ENCODE measurements around the gene NECTIN1. TPM values are rescaled to one million over a fixed set of nuclear protein-coding genes. Genes with fewer than 3 reads are reported as not detected.

Gene NECTIN1
- total and polyA plus RNA-seq, 2 experiments from 2014 or later, result 3.6 to 7.4 TPM

- Histone ChIP-seq H4K20me1 (ENCODE audit: insufficient read depth, poor library complexity, severe bottlenecking) (no peaks in the 10 kb centered on the region), H3K4me2 (no peak overlapping the region), H3K27ac (no peak overlapping the region), H3K4me1 (ENCODE audit: insufficient read depth) (no peaks in the 10 kb centered on the region), H3K9me2 (replicated peaks; ENCODE audit: insufficient read depth) (no peaks in the 10 kb centered on the region), H3K4me3 (no peak overlapping the region), H3K27me3 (peaks cover 9% of the 10 kb centered on the region), H3K9me3 (ENCODE audit: low read depth) (no peaks in the 10 kb centered on the region), H2AFZ (no peak overlapping the region), H3K79me2 (no peaks in the 10 kb centered on the region), H3K36me3 (replicated peaks; ENCODE audit: insufficient read depth, low read depth) (no peaks in the 10 kb centered on the region)
- 90% methylated on average over 6 of the region's 6 CpGs for WGBS (ENCODE audit: low lambda C conversion rate, missing lambda C conversion rate)
- DNase-seq (ENCODE audit: low spot score), result no peak
- TF ChIP-seq CTCF (IDR thresholded peaks at IDR 0.05; ENCODE audit: poor library complexity) (no peak), EZH2phosphoT487 (IDR thresholded peaks at IDR 0.05; ENCODE audit: low read depth, severe bottlenecking, unreplicated experiment) (no peak), EZH2 (IDR thresholded peaks at IDR 0.05; ENCODE audit: borderline replicate concordance) (no peak)
These were observed 114.6 kb downstream of the NECTIN1 start for GRCh38 chr11:119614222-119615002.

DNA sequence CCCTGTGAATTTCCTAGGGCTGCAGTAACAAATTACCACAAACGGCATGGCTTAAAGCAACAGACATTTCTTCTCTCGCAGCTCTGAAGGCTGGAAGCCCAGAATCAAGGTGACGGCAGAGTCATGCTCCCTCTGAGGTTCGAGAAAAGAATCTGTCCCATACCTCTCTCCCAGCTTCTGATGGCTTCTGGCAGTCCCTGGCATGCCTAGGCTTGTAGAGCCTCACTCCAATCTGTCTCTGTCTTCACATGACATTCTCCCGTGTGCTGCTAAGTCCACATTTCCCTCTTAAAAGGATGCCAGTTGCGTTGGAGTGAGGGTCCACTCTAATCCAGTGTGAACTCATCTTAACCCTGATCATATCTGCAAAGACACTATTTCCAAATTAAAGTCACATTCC is 116.2 kb downstream of the NECTIN1 start:
- Histone ChIP-seq H2AFZ (no peak overlapping the region), H3K4me2 (no peak overlapping the region), H3K79me2 (no peaks in the 10 kb centered on the region), H4K20me1 (ENCODE audit: insufficient read depth, poor library complexity, severe bottlenecking) (no peaks in the 10 kb centered on the region), H3K9me3 (ENCODE audit: low read depth) (no peaks in the 10 kb centered on the region), H3K27ac (no peak overlapping the region), H3K27me3 (peaks cover 17% of the 10 kb centered on the region), H3K4me3 (no peak overlapping the region), H3K4me1 (ENCODE audit: insufficient read depth) (no peaks in the 10 kb centered on the region), H3K9me2 (replicated peaks; ENCODE audit: insufficient read depth) (no peaks in the 10 kb centered on the region), H3K36me3 (replicated peaks; ENCODE audit: insufficient read depth, low read depth) (no peaks in the 10 kb centered on the region)
- DNase-seq (ENCODE audit: low spot score), result no peak
- WGBS (ENCODE audit: low lambda C conversion rate, missing lambda C conversion rate), result 76% methylated on average over 6 of the region's 6 CpGs
- TF ChIP-seq EZH2phosphoT487 (IDR thresholded peaks at IDR 0.05; ENCODE audit: low read depth, severe bottlenecking, unreplicated experiment) (no peak), CTCF (IDR thresholded peaks at IDR 0.05; ENCODE audit: poor library complexity) (no peak), EZH2 (IDR thresholded peaks at IDR 0.05; ENCODE audit: borderline replicate concordance) (no peak)

DNA sequence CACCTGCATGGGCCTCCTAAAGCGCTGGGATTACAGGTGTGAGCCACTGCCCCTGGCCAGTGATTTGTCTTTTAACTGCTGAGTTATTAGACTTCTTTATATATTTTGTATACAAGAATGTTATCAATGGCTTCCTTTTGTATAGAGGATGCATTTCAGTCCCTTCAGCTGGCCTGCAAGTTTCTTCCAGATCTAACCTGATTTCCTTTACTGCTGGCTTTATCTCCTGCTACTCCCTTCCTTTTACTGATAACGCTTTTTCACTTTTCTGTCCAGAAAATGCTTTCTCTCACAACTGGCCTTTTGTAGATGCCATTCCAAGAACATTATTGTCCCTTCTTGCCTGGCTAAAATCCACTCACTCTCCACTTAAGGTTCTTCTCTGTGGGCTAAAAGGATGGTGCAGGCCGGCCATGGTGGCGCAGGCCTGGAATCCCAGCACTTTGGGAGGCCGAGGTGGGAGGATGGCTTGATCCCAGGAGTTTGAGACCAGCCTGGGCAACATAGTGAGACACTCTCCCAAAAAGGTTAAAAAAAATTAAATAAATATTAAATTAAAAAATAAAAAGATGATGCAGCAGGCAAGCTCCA is 118.1 kb downstream of the NECTIN1 start:
- Histone ChIP-seq H3K9me3 (ENCODE audit: low read depth) (no peaks in the 10 kb centered on the region), H3K27ac (no peak overlapping the region), H4K20me1 (ENCODE audit: insufficient read depth, poor library complexity, severe bottlenecking) (no peaks in the 10 kb centered on the region), H3K27me3 (peaks cover 31% of the 10 kb centered on the region), H3K4me1 (ENCODE audit: insufficient read depth) (no peaks in the 10 kb centered on the region), H3K4me2 (no peak overlapping the region), H2AFZ (no peak overlapping the region), H3K79me2 (no peaks in the 10 kb centered on the region), H3K9me2 (replicated peaks; ENCODE audit: insufficient read depth) (no peaks in the 10 kb centered on the region), H3K4me3 (no peak overlapping the region), H3K36me3 (replicated peaks; ENCODE audit: insufficient read depth, low read depth) (no peaks in the 10 kb centered on the region)
- WGBS (ENCODE audit: low lambda C conversion rate, missing lambda C conversion rate), result 90% methylated on average over 5 of the region's 5 CpGs
- TF ChIP-seq EZH2 (IDR thresholded peaks at IDR 0.05; ENCODE audit: borderline replicate concordance) (no peak), EZH2phosphoT487 (IDR thresholded peaks at IDR 0.05; ENCODE audit: low read depth, severe bottlenecking, unreplicated experiment) (no peak), CTCF (IDR thresholded peaks at IDR 0.05; ENCODE audit: poor library complexity) (no peak)
- DNase-seq (ENCODE audit: low spot score), result no peak
